Measurements from ENCODE around the gene SIGLEC10.
"Not testable (repeated sequence)": the region's sequence is repeated elsewhere in the genome, so short reads cannot be mapped to it uniquely, and the experiment has no call there.

SIGLEC10 gene

DNA sequence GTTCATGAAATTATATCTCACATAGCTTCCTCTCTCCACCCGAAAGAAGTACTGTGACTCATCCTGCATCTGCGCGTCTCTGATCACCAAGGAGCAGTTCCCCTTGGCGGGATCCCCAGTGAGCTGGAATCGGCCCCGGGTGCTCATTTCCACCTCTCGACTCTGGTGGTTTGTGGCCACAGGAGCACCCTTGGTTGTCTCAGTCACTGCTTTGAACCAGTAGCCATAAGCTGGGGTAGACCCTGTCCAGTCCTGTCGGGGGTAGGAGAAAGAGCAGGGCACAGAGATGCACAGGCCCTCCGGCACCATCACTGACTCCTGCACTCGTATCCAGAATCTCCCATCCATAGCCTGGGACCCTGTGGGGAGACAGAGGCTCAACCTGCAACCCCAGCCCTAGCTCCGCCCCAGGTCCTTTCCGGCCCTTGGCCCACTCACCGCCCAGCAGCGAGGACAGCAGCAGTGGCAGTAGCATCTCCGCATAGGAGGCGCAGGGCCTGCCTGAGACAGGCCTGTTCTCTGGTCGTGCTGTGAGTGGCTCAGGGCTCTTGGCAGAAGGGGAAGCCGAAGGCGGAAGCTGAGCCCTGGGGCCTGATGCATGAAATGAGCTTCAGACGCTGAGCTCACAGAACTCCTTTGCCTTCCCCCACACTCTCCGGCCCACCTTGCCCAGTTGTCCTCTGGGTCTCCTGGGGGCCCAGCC lies at the start of gene SIGLEC10:
Gene SIGLEC10, minus strand, starts transcription at position 536 of the 703 bp plus-strand sequence. Its CDS starts 61 bp downstream, at position 475.
- no peak for DNase-seq (ENCODE audit: low spot score)

- no peak for DNase-seq (ENCODE audit: low spot score)
Observed at GRCh38 chr19:51466723-51467122, 49.3 kb upstream of the SIGLEC10 start.

DNA sequence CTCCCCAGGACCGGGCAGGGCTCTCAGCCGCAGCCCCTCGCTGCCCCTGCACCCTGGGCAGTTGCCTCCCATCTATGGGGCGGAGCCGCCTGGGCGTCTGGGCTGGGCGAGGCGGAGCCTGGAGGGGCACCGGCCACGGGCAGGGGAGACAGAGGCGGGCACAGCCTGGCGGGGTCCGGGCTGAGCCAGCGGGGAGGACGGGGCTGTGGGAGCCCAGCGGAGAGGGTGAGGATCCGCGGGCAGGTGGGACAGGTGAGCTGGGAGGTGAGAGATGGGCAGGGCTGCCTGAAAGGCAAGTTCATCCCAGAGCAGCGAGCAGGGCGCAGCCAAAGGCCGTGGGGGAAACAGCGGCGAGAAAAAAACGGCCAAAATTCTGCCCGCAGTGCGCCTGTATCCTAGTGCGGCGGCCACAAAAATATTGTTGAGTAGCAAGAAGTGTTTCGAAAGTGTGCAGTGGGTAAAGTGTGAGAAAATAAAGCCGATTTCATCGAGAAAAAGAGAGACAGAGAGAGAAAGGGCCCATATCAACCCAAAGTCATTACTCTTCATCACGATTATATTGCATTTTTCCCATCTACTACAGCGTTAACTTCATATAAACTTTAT lies 46.6 kb upstream of the SIGLEC10 start:
- DNase-seq (ENCODE audit: low spot score): not testable (repeated sequence)

- no peak for DNase-seq (ENCODE audit: low spot score)
Observed at GRCh38 chr19:51462681-51463080, 45.2 kb upstream of the SIGLEC10 start.

GRCh38 chr19:51462276-51462675 lies 44.8 kb upstream of the SIGLEC10 start:
- DNase-seq (ENCODE audit: low spot score): no peak

DNA sequence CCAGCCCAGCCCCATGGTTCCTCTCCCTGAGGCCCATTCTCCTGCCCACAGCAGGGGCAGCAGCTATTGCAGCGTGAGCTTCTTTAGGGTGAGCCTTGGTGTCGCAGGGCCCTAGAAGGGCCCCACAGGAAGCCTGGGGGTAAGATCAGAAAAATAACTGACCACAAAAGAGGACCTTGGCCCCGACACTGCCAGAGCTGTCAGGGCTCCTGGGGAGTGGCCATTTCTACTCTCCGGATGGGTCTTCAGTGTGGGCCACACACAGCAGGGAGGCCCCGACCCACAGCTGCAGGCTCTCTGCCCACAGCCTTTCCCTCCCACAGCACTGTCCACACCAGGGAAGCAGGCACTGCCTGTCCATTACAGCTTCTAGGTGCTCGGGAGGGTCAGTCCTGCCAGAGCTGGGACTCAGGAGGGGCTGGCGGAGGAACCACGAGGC lies 44.3 kb upstream of the SIGLEC10 start:
- no peak for DNase-seq (ENCODE audit: low spot score)

- DNase-seq (ENCODE audit: low spot score): no peak
Observed at GRCh38 chr19:51460164-51460992, 42.9 kb upstream of the SIGLEC10 start.

DNA sequence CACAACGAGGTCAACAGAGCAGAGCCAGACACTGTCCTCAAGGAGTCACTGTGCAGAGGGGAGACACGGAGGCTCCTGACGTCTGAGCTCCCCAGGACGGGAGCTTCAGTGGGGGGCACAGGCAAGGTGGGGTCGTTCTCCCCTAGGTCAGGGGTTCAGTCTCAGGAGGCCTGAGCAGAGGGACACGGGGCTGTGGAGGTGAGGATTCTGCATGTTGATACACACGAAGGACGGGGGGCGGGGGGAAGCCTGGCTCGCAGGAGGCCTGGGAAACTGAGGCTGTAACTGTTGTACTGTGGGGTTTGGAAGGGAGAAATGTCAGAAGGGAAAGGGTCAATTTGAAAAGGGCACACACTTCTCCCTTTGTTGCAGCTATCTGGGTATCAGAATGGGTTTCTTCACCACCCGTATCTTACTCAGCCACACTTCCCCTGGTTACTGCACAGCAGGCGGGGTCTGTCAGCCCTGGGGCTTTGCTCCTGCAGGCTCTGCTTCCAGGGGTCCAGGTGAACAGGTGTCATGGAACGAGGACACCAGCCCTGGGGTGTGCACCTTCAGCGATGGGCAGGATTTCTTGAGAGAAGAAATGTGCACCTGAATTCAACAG lies 41.6 kb upstream of the SIGLEC10 start:
- DNase-seq (ENCODE audit: low spot score): no peak

DNA sequence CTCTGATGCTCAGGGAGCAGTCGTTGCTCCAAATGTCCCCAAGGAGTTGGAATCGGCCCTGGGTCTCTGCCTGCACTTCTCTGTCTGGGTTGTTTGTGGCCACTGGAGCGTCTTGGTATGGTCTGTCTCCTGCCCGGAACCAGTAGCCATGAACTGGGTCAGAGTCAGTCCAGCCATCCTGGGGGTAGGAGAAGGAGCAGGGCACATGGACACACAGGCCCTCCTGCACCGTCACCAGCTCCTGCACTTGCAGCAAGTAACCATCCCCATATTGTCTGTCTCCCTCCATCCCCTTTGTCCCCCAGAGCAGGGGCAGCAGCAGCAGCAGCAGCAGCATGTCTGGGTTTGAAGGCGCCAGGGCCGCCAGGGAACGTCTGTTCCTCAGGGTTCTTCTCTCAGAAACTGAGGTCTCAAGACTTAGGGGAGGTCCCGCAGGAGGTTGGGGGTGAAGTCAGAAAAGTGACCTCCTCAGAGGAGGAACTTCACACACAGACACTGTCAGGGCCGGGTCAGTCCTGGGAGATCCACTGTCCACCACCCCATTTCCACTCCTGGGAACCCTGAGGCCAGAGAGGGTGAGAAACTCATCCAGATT lies 40.7 kb upstream of the SIGLEC10 start, which contains the start of gene SIGLEC8:
Gene SIGLEC8, minus strand, starts transcription at position 404 of the 595 bp plus-strand sequence. Its CDS starts 67 bp downstream, at position 337.
- DNase-seq (ENCODE audit: low spot score): no peak

DNA sequence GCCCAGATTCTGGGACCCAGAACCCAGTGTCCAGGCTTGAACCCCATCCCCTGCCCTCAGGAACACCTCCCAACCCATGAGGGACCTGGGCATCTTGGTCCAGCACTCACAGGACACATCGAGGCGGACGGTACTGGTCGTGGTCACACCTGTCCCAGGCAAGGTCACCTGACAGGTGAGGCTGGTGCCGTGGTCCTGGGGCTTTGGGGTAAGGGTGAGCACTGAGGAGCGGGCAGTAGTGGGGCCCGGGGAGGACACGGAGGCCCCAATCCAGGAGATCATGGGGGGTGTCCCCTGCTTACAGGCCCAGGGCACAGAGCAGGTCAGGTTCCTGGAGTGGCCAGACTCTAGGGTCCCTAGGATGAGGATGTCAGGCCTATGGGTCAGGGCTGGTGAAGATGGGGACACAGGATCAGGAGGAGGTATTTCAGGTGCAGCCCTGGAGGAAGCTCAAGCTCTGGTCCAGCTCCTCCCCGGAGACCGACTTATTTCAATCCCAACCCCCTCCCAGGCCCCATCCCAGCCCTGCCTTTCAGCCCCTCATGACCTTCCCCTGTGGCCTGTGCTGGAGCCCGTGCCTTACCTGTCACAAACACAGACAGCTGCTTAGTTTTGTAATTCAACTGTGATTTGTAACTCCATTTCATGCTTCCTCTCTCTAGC lies 40.0 kb upstream of the SIGLEC10 start:
- DNase-seq (ENCODE audit: low spot score): no peak

DNA sequence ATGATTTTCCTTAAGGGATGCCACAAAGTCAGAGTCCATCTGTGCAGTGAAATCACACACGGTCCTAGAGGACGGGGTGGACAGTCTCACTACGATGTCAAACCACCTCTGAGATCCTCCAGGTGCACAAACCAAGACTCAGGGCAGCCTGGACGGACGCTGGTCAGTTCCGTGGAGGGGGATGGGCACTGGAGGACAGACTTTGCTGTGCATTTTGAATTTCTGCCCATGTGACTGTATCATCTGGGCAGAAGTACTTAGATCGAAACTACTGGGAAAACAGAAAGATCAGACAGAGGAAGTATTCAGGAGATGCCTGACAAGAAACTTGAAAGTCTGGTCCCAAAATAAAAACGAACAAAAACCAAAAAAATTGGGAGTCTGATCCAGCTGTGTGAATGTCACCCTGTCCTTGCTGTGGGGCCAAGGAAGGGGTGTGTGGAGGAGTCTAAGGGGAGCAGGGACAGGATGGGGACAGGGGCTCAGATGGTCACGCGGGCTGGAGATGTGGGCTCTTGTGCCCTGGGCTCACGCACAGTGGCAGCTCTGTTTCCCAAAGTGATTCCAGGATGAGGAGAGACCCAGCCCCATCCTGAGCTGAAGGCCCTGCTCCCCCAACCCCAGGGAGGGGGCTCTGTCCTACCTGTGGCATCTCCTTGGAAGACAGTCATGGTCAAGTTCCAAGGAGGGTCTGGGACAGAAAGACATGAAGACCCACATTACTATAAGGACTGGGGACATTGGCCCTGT lies 39.3 kb upstream of the SIGLEC10 start:
- DNase-seq (ENCODE audit: low spot score): no peak

DNA sequence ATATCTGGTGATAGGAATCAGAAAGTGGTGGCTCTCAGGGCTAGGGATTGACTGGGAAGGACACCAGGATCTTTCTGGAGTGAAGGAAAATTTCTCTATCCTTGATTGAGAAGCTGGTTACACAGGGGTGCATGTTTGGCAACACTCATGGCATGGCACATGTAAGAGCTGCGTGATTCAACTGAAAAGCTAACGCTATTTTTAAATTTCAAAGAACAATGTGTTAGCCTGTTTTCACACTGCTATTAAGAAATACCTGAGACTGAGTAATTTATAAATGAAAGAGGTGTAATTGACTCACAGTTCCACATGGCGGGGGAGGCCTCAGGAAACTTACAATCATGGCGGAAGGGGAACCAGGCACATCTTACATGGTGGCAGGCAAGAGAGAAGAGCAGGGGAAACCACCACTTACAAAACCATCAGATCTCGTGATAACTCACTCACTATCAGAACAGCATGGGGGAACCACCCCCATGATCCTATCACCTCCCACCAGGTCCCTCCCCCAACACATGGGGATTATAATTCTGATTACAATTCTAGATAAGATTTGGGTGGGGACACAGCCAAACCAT lies 33.4 kb upstream of the SIGLEC10 start:
- no peak for DNase-seq (ENCODE audit: low spot score)

DNA sequence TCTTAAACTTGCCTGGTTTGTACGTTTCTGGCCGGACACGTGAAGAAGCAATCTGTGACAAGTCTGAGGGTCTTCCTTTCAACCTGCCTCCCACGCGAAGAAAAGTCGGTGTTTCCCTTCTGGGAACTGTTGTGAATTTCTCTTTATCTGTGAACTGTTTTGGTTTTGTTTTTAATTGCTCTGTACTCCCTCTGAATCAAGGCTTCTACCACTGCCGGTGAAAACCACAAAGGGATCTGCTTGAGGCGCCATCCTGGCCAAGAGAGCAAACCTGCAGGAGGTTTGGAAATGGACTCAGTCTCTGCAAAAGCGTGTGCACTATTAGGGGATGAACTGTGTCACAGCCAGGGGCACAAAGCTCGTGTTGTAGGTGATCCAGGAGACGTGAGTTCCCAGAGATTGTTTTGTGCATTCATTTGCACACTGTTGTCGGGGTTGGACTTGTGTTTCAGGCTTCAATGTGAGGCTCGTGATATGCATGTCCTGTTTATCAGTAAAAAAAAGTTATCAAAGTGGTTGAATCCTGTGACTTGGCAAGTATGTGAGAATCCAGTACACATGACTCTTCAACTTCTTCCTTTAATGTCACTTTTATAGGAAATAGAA lies 31.1 kb upstream of the SIGLEC10 start:
- DNase-seq (ENCODE audit: low spot score): no peak

- DNase-seq (ENCODE audit: low spot score): no peak
Observed at GRCh38 chr19:51448011-51448410, 30.6 kb upstream of the SIGLEC10 start.

GRCh38 chr19:51447510-51447909 lies 30.1 kb upstream of the SIGLEC10 start:
- not testable (repeated sequence) for DNase-seq (ENCODE audit: low spot score)

- DNase-seq (ENCODE audit: low spot score): no peak
Observed at GRCh38 chr19:51441410-51442390, 24.3 kb upstream of the SIGLEC10 start.

GRCh38 chr19:51440846-51441409 lies 23.5 kb upstream of the SIGLEC10 start:
- DNase-seq (ENCODE audit: low spot score): no peak

DNA sequence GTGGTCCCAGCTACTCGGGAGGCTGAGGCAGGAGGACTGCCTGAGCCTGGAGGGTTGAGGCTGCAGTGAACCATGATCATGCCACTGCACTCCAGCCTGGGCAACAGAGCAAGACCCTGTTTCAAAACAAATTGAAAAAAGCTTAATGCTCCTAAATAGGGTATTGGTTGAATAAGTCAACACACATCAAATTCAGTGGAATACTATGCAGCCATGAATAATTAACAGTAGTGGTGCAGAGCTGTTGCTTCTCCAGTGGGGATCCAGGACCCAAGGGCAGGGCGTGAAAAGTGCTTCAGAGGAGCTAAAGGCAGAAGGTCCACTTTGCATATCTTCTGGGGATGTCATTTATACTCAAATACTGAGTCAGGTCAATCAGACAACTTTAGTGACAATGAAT lies 22.6 kb upstream of the SIGLEC10 start:
- DNase-seq (ENCODE audit: low spot score): no peak
